Posterior vena cava (tissue), 2 donors: ENCODE measurements around the gene PLIN4. TPM values are rescaled to one million over a fixed set of nuclear protein-coding genes. Genes with fewer than 3 reads are reported as not detected.
"Not testable (repeated sequence)": the region's sequence is repeated elsewhere in the genome, so short reads cannot be mapped to it uniquely, and the experiment has no call there.

Experiments
- DNase-seq: peaks from one replicate; pipeline ENCODE4 v3.0.0-alpha.2; 2020; ENCODE audit warnings: low spot score
- intact Hi-C, 2 donors: fragments of 100-400 bp; cut with DNase I; formaldehyde crosslinking; loops; one replicate each; pipeline versions ENCODE4 v1.14.1 to v1.14.2; 2022 to 2023
- long read RNA-seq, 2 donors: library from polyadenylated mRNA; unstranded; transcript quantifications; one replicate each; pipeline ENCODE4 v2.0.0, GENCODE V29; 2020 to 2021
- total RNA-seq, 2 donors: library from RNA; stranded (reverse); fragmentation: NEBNext Ultra II Directional; extraction: Animal tissue kit (Norgen Biotek cat#: 25700); gene quantifications; one replicate each; pipeline ENCODE4 v1.2.1, GENCODE V29; 2021
- donor health status: DM: yes; HTN: yes; CAD: no.
- donor health status: DM: yes; HTN: yes; CAD: no.

Gene PLIN4
- 10 to 100 TPM; 21.4 to 25.2 TPM for total RNA-seq
- long read RNA-seq, donor 1, full-length matches to known transcripts = 1 of 26 reads
- long read RNA-seq, donor 1, partial matches to known transcripts = 8 of 26 reads
- long read RNA-seq, donor 1, other reads (novel, unspliced or antisense) = 17 of 26 reads
- long read RNA-seq, donor 2, partial matches to known transcripts = 6 of 35 reads
- long read RNA-seq, donor 2, other reads (novel, unspliced or antisense) = 29 of 35 reads

- intact Hi-C loops = no loop called here
- DNase-seq = no peak
Measured at GRCh38 chr19:4518345-4519171, at the start of gene PLIN4. PLIN4 (minus strand) TSS chr19:4518486; CDS start chr19:4518272, 214 bp downstream.

- DNase-seq = no peak
- intact Hi-C loops = no loop called here
Measured at GRCh38 chr19:4567584-4568071, 49.3 kb upstream of the PLIN4 start.

GRCh38 chr19:4566402-4567051, 48.2 kb upstream of the PLIN4 start:
- intact Hi-C loops = no loop called here
- DNase-seq = no peak

DNA sequence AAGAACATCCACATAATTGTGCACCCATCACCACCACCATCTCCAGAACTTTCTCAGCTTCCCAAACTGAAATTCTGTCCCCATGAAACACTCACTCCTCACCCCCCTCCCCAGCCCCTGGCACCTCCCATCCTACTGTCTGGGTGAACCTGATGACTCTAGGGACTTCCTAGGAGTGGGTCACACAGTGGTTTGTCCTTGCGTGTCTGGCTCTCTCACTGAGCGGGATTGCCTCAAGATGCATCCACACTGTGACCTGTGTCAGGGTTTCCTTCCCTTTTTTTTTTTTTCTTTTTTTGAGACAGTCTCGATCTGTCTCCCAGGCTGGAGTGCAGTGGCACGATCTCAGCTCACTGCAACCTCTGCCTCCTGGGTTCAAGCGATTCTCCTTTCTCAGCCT, 45.3 kb upstream of the PLIN4 start:
- DNase-seq, intact Hi-C loops: not testable (repeated sequence)

DNA sequence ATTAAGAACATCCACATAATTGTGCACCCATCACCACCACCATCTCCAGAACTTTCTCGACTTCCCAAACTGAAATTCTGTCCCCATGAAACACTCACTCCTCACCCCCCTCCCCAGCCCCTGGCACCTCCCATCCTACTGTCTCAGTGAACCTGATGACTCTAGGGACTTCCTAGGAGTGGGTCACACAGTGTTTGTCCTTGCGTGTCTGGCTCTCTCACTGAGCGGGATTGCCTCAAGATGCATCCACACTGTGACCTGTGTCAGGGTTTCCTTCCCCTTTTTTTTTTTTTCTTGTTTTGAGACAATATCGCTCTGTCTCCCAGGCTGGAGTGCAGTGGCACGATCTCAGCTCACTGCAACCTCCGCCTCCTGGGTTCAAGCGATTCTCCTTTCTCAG, 43.8 kb upstream of the PLIN4 start:
- DNase-seq, intact Hi-C loops: not testable (repeated sequence)

DNA sequence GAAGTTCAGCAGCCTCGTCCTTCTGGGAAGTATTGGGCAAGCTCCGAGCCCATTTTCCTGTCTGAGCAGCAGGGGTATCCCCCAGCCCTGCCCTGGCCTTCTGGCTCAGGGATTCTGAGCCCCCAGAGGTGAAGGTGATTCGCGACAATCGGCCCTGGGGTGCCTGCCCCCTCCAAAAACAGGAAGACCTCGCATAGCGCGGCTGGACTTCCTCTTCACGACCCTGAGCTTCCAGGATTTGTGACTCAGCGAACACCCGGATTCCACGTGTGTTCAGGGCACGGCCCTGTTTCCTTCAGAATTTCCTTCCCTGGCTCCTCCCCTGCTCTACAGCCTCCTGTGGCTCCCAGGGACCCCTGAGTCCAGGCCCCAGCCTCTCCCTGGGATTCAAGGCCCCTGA, 41.3 kb upstream of the PLIN4 start, which contains the start of gene SEMA6B:
TSS of gene SEMA6B (minus strand) at position 116 of the 400 bp plus-strand sequence. CDS start 1,227 bp downstream, outside the sequence.
- intact Hi-C loops = loop anchor here in 1 of 2 donors (5.0 kb wide), 1 partner anchor 78 kb away; the partner anchor contains the start of gene TNFAIP8L1
- DNase-seq = no peak

GRCh38 chr19:4557971-4558941, 40.0 kb upstream of the PLIN4 start:
- DNase-seq = no peak
- intact Hi-C loops = loop anchor here in 1 of 2 donors (5.0 kb wide), 1 partner anchor 79 kb away; the partner anchor contains the start of gene TNFAIP8L1

DNA sequence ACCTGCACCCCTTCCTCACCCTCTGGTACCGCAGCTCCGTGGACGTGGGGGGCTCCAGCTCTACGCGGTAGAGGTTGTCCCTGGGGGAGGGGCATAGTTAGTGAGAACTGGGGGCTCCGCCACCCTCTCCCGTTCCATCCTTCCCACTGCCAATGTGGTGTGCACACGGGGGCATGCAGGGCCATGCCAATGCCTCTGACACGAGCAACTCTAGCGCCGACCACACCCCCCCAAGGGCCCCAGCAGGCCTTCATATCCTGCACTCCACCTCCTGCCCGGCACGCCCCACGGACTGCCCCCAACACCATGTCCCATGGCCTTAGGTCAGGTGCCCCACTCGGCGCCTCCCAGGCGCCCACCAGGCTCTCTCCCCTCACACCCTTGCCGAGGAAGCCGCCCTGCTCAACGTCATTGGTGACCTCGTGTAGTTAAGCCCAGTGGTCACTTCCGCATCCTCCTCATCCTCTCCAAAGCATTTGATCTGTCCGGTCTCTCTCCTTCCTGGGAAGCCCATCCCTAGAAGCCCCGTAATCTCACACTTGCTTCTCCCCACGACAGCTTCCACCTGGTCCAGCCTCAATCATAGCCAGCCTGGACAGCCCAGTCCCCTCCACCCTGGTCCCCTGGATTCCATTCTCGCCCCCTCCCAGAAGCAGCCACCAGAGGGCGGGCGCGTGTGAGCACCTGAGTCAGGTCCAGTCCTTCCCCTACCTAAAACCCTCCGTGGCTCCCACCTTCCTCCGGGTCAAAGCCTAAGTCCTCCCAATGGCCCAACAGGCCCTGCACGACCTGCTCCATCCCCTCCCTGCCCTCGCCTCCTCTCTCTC, 39.1 kb upstream of the PLIN4 start:
- DNase-seq = no peak
- intact Hi-C loops = loop anchor here in 1 of 2 donors (5.0 kb wide), 1 partner anchor 80 kb away; the partner anchor contains the start of gene TNFAIP8L1

DNA sequence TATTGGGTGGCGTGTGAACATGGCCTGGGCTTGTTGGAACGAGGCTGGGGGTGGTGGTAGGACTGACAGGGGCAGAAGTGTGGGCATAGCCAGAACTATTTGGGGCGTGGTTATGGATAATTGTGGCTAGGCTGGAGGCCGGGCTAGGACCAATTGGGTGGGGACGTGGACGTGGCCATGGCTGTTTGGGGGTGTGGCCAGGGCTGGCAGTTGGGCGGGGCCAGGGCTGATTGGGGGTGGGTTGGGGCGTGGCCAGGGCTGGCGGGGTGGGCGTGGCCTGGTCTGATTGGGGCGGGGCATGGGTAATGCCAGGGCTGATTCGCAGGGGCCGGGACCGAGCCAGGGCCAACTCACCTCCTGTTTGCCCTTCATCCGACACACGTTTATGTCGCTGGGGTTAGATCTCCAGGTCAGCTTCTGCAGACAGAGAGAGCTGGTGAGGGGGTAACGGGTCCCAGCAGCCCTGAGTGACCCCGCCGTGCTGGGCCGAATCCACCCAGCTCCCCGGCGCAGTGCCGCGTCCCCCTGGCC, 38.4 kb upstream of the PLIN4 start:
- intact Hi-C loops = loop anchor here in 1 of 2 donors (5.0 kb wide), 1 partner anchor 81 kb away; the partner anchor contains the start of gene TNFAIP8L1
- DNase-seq = no peak

DNA sequence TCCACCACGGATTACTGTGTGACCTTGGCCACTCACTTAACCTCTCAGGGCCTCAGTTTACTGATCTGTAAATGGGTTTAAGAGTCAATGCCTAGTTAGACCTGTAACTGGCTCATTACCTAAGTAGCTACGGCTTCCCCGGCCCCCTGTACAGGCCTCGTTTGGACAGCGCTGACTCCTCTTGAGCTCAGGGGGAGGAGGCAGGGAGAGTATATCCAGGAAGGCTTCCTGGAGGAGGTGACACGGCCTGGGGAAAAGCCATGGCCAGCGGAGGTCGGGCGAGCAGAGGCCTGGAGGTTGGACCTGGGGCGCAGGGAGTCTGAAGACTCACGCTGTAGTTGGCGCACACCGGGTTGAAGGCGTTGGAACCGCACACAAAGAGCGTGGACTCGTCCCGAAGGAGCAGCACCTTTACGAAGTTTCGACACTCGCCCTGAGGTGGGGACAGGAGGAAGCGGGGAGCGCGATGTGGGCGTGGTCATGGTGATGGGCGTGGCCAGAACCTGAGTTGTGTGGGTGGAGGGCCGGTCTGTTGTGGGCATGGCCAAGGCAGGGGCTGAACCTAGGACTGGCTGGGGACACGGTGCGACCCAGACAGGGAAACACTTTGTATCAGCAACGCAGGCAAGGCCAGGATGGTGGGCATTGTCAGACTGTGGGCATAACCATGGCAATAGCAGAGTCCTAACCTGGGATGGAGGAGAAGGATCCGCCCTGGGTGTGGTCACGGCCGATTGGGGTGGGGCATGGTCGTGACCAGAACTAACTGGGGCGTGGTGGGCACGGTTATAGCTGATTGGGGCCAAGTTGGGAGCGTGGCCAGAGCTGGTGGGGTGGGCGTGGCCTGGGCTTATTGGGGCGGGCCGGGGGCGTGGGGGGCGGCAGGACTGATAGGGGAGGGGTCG, 37.6 kb upstream of the PLIN4 start:
- DNase-seq = no peak
- intact Hi-C loops = loop anchor here in 1 of 2 donors (5.0 kb wide), 1 partner anchor 81 kb away; the partner anchor contains the start of gene TNFAIP8L1

DNA sequence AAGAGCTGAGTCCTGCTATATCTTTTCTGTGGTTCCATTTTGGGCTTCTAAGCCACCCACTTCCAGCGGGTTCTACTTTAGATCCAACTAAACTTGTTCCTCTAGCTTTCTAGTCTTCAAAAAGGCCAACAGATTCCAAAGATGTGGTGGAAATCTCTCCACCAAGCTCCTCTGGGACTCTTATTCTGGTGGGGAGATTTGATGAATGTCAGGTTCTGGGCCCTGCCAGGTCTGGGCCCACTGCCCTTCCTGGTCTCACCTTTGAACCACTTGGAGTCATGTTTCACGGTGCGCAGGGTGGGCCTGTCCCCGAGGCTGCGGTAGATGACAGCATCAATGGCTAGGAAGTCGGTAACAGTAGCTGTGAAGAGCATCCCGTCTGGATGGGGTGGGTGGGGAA, 36.4 kb upstream of the PLIN4 start:
- intact Hi-C loops = loop anchor here in 1 of 2 donors (5.0 kb wide), 1 partner anchor 83 kb away; the partner anchor contains the start of gene TNFAIP8L1

GRCh38 chr19:4553775-4554174, 35.5 kb upstream of the PLIN4 start:
- intact Hi-C loops = no loop called here
- no peak for DNase-seq

More for the DNA sequence above, 36.4 kb upstream of the PLIN4 start:
- no peak for DNase-seq

- intact Hi-C loops = no loop called here
- DNase-seq = no peak
Measured at GRCh38 chr19:4553092-4553695, 34.9 kb upstream of the PLIN4 start.

GRCh38 chr19:4552525-4552819, 34.2 kb upstream of the PLIN4 start:
- intact Hi-C loops = no loop called here
- DNase-seq = no peak

- intact Hi-C loops = no loop called here
- no peak for DNase-seq
Measured at GRCh38 chr19:4550479-4551050, 32.3 kb upstream of the PLIN4 start.

GRCh38 chr19:4550018-4550417, 31.7 kb upstream of the PLIN4 start:
- DNase-seq = no peak
- intact Hi-C loops = no loop called here
